ENCODE results near the gene CSF3. TPM values are rescaled to one million over a fixed set of nuclear protein-coding genes. Genes with fewer than 3 reads are reported as not detected.

Gene CSF3
- total RNA-seq, 1 donor from 2014 or later = not detected

DNA sequence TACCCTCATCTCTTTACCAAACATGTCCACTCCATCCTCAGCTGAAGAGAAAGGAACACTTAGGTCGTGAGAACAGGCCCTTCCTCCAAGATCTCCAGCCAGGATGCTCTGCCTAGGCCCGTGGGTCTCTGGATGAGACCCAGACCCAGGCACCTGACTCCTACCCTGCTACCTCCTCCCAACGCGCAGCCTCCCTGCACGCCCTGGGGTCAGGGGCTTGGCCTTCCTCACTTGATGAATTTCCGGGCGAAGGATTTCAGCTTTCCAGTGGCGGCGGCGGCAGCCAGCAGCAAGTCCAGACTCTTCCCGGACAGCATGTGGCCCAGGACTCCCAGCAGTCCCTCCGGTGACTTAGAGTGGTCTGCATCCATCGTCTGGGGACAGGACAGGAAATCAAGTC is 13.4 kb downstream of the CSF3 start:
- H3K27ac ChIP-seq = no peak overlapping the region
- no peaks in the 10 kb centered on the region for H3K27me3 ChIP-seq
- Mint-ChIP-seq H3K4me1 (peaks cover 6% of the 10 kb centered on the region), H3K27ac (no peak overlapping the region), H3K4me3 (no peak overlapping the region), H3K27me3 (ENCODE audit: insufficient read depth, low read depth) (peaks cover 3% of the 10 kb centered on the region), H3K9me3 (no peaks in the 10 kb centered on the region), H3K36me3 (peaks cover 36% of the 10 kb centered on the region)
- H3F3A ChIP-seq (ENCODE audit: low read depth) = peaks cover 8% of the 10 kb centered on the region
- no peak for TF ChIP-seq EZH2phosphoT487 (IDR thresholded peaks at IDR 0.05)
- TF ChIP-seq, protein P1, sequence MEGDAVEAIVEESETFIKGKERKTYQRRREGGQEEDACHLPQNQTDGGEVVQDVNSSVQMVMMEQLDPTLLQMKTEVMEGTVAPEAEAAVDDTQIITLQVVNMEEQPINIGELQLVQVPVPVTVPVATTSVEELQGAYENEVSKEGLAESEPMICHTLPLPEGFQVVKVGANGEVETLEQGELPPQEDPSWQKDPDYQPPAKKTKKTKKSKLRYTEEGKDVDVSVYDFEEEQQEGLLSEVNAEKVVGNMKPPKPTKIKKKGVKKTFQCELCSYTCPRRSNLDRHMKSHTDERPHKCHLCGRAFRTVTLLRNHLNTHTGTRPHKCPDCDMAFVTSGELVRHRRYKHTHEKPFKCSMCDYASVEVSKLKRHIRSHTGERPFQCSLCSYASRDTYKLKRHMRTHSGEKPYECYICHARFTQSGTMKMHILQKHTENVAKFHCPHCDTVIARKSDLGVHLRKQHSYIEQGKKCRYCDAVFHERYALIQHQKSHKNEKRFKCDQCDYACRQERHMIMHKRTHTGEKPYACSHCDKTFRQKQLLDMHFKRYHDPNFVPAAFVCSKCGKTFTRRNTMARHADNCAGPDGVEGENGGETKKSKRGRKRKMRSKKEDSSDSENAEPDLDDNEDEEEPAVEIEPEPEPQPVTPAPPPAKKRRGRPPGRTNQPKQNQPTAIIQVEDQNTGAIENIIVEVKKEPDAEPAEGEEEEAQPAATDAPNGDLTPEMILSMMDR (IDR thresholded peaks at IDR 0.05) = no peak
- no peak for TF ChIP-seq EZH2 (IDR thresholded peaks at IDR 0.05)
- no peaks in the 10 kb centered on the region for H4K20me1 ChIP-seq (ENCODE audit: low read depth)
- H2AFZ ChIP-seq (replicated peaks) = no peak overlapping the region
- H3K36me3 ChIP-seq = no peaks in the 10 kb centered on the region
- H3K79me2 ChIP-seq (ENCODE audit: low read depth) = no peaks in the 10 kb centered on the region
- H3K9ac ChIP-seq = no peak overlapping the region
- H3K9me3 ChIP-seq (ENCODE audit: low read depth) = no peaks in the 10 kb centered on the region
- no peak overlapping the region for H3K4me2 ChIP-seq
- H3K4me3 ChIP-seq = no peak overlapping the region
- H3K4me1 ChIP-seq = no peaks in the 10 kb centered on the region
- no peak for DNase-seq (ENCODE audit: low spot score)

DNA sequence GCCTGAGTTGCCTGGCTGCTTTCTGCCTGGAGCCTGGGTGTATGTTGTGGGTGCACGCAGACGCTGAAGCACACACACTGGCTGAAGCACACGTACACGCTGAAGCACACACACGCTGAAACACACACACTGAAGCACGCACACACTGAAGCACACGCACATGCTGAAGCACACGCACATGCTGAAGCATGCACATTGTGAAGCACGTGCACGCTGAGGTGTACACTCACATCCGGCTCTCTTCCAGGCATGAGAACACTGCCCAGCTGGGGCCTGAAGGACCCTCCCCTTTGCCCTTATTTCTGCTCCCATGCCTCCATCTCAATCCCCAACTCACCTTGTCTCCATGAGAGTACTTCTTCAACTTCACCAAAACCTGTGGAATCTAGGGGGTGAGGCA is 16.5 kb downstream of the CSF3 start:
- H3K27ac ChIP-seq = no peak overlapping the region
- H3K4me3 ChIP-seq = no peak overlapping the region
- no peak overlapping the region for H3K4me2 ChIP-seq
- H3K36me3 ChIP-seq = no peaks in the 10 kb centered on the region
- H3K9ac ChIP-seq = no peak overlapping the region
- Mint-ChIP-seq H3K9me3 (no peaks in the 10 kb centered on the region), H3K27ac (no peak overlapping the region), H3K4me1 (peaks cover 4% of the 10 kb centered on the region), H3K4me3 (no peak overlapping the region), H3K36me3 (peaks cover 29% of the 10 kb centered on the region), H3K27me3 (ENCODE audit: insufficient read depth, low read depth) (peaks cover 5% of the 10 kb centered on the region)
- DNase-seq (ENCODE audit: low spot score) = no peak
- H3K79me2 ChIP-seq (ENCODE audit: low read depth) = no peaks in the 10 kb centered on the region
- H2AFZ ChIP-seq (replicated peaks) = no peak overlapping the region
- TF ChIP-seq EZH2 (IDR thresholded peaks at IDR 0.05) = no peak
- no peak for TF ChIP-seq EZH2phosphoT487 (IDR thresholded peaks at IDR 0.05)
- TF ChIP-seq, protein P1 (IDR thresholded peaks at IDR 0.05) = no peak
- no peaks in the 10 kb centered on the region for H3K27me3 ChIP-seq
- H3K4me1 ChIP-seq = no peaks in the 10 kb centered on the region
- peaks cover 8% of the 10 kb centered on the region for H3F3A ChIP-seq (ENCODE audit: low read depth)
- peaks cover 9% of the 10 kb centered on the region for H4K20me1 ChIP-seq (ENCODE audit: low read depth)
- H3K9me3 ChIP-seq (ENCODE audit: low read depth) = no peaks in the 10 kb centered on the region

DNA sequence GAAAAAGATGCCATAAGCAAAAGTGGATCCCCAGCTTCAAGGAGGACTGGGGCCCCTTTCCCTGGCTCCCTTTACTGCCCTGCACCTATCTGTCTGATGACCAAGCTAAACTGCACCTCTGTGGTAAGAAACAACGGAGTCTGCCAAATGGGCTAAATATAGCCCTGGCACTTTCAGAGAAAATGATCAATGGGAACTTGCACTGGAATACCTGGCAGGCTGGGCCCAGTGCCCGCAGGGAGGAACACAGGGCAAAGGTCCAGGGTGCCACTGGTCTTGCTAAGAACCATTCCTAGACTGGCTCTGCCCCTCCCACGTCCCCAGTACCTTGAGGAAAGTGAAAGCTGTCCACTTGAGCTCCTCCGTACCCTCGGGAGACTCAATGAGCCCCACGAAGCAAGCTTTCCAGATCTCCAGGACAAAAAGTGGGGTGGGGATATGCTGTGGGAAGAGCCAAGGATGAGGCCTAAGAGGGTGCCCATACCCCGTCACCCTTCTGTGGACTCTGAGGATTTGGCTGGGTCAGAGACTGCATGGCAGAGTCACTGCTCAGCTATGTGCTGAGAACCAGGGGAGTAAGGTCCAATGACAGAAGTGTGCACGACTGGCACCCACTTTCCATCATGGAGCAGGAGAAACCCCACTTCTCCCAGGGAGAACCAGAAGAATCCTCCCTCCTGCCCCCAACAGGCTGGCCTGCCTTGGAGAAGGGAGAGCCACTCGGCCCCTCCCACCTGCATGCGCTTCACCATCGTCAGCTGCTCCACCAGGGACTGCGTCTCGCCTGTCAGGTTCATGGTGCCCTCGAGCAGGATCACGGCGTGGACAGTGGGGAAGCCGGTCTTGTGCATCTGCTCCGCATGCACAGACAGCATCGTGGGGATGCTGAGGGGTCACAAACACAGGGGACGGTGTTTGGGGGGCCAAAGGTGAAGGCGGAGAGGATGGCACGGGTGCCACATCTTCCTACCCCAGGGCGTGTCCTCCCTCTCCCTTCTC is 17.4 kb downstream of the CSF3 start:
- DNase-seq (ENCODE audit: low spot score) = no peak
- no peak overlapping the region for H3K27ac ChIP-seq
- no peaks in the 10 kb centered on the region for H3K4me1 ChIP-seq
- no peaks in the 10 kb centered on the region for H3K27me3 ChIP-seq
- H3K36me3 Mint-ChIP-seq = peaks cover 29% of the 10 kb centered on the region
- no peaks in the 10 kb centered on the region for H3K36me3 ChIP-seq
- peaks cover 9% of the 10 kb centered on the region for H4K20me1 ChIP-seq (ENCODE audit: low read depth)
- TF ChIP-seq EZH2 (IDR thresholded peaks at IDR 0.05) = no peak
- TF ChIP-seq, protein P1 (IDR thresholded peaks at IDR 0.05) = no peak
- no peak overlapping the region for H2AFZ ChIP-seq (replicated peaks)
- H3K9me3 Mint-ChIP-seq = no peaks in the 10 kb centered on the region
- peaks cover 4% of the 10 kb centered on the region for H3K4me1 Mint-ChIP-seq
- H3K4me3 Mint-ChIP-seq = no peak overlapping the region
- H3K4me2 ChIP-seq = no peak overlapping the region
- H3K9ac ChIP-seq = no peak overlapping the region
- H3K79me2 ChIP-seq (ENCODE audit: low read depth) = no peaks in the 10 kb centered on the region
- peaks cover 5% of the 10 kb centered on the region for H3K27me3 Mint-ChIP-seq (ENCODE audit: insufficient read depth, low read depth)
- H3K4me3 ChIP-seq = no peak overlapping the region
- peaks cover 3% of the 10 kb centered on the region for H3F3A ChIP-seq (ENCODE audit: low read depth)
- H3K9me3 ChIP-seq (ENCODE audit: low read depth) = no peaks in the 10 kb centered on the region
- H3K27ac Mint-ChIP-seq = no peak overlapping the region

All from neural progenitor cell (in vitro differentiated cells).